Neural cell (in vitro differentiated cells): Measurements from ENCODE around the gene APP. TPM values are rescaled to one million over a fixed set of nuclear protein-coding genes. Genes with fewer than 3 reads are reported as not detected.

Source experiments
- H2AFZ ChIP-seq: fragments of 200-600, 300-800 bp; sonication (generic), shearing (Covaris generic); 2 replicates; pipeline ENCODE4 v1.6.0; 2014; ENCODE audit warnings: low read depth, mild to moderate bottlenecking, antibody characterized with exemption, low read length, moderate library complexity
- H3F3A ChIP-seq: fragments of 200-600 bp; shearing (Covaris generic); 2 replicates; pipeline ENCODE4 v1.6.1; 2016; ENCODE audit warnings: mild to moderate bottlenecking, moderate library complexity, mixed read lengths, antibody characterized with exemption, low read length; ENCODE audit not compliant: insufficient read depth, poor library complexity, severe bottlenecking
- H3K27ac ChIP-seq: fragments of 200-600, 300-800 bp; sonication (generic), shearing (Covaris generic); 2 replicates; pipeline ENCODE4 v1.5.1; 2014; ENCODE audit warnings: mild to moderate bottlenecking, low read length, moderate library complexity
- H3K27me3 ChIP-seq: fragments of 300-800, 200-600 bp; sonication (generic), shearing (Covaris generic); 2 replicates; pipeline ENCODE4 v1.6.0; 2014; ENCODE audit warnings: mild to moderate bottlenecking, low read depth, low read length, moderate library complexity; ENCODE audit not compliant: insufficient read depth
- H3K36me3 ChIP-seq: fragments of 300-800, 200-600 bp; sonication (generic), shearing (Covaris generic); 2 replicates; pipeline ENCODE4 v1.5.1; 2014; ENCODE audit warnings: mild to moderate bottlenecking, antibody characterized with exemption, low read length, moderate library complexity; ENCODE audit not compliant: insufficient read depth
- H3K4me2 ChIP-seq: fragments of 300-800, 200-600 bp; sonication (generic), shearing (Covaris generic); 2 replicates; pipeline ENCODE4 v1.6.0; 2014; ENCODE audit warnings: mild to moderate bottlenecking, low read length
- H3K4me3 ChIP-seq: fragments of 300-800, 200-600 bp; sonication (generic), shearing (Covaris generic); 2 replicates; pipeline ENCODE4 v1.5.1; 2014; ENCODE audit warnings: mild to moderate bottlenecking, low read length, moderate library complexity
- H3K79me2 ChIP-seq: fragments of 200-600 bp; shearing (Covaris generic); replicated peaks from 2 replicates; pipeline ENCODE4 v1.6.0; 2014; ENCODE audit warnings: mild to moderate bottlenecking, low read length, moderate library complexity; ENCODE audit not compliant: insufficient read depth
- H3K9ac ChIP-seq: fragments of 300-800, 200-600 bp; sonication (generic), shearing (Covaris generic); 2 replicates; pipeline ENCODE4 v1.6.1; 2016; ENCODE audit warnings: mild to moderate bottlenecking, low read length, mixed read lengths
- H3K9me2 ChIP-seq: fragments of 200-600 bp; shearing (Covaris generic); 2 replicates; pipeline ENCODE4 v1.6.1; 2016; ENCODE audit warnings: mild to moderate bottlenecking, low read length, mixed read lengths; ENCODE audit not compliant: insufficient read depth
- H3K9me3 ChIP-seq: fragments of 200-600, 300-800 bp; sonication (generic), shearing (Covaris generic); 2 replicates; pipeline ENCODE4 v1.6.1; 2016; ENCODE audit warnings: mild to moderate bottlenecking, mixed run types, low read length, moderate library complexity, mixed read lengths
- H4K20me1 ChIP-seq: fragments of 200-600 bp; shearing (Covaris generic); 2 replicates; pipeline ENCODE4 v1.6.1; 2016; ENCODE audit warnings: mild to moderate bottlenecking, mixed run types; ENCODE audit not compliant: insufficient read depth
- EP300 ChIP-seq: fragments of 450-650 bp; conservative IDR thresholded peaks from 2 replicates; pipeline ENCODE4 v1.6.1; 2014; ENCODE audit warnings: antibody characterized with exemption, mild to moderate bottlenecking, moderate library complexity; ENCODE audit not compliant: poor library complexity, severe bottlenecking
- EZH2 ChIP-seq: fragments of 200-600, 300-800 bp; shearing (Covaris generic), sonication (generic); IDR thresholded peaks from 2 replicates; pipeline ENCODE4 v1.6.1; 2014; ENCODE audit warnings: antibody characterized with exemption, low read length, borderline replicate concordance, mild to moderate bottlenecking; ENCODE audit not compliant: insufficient read depth, poor library complexity, severe bottlenecking
- MXI1 ChIP-seq: fragments of 450-650 bp; conservative IDR thresholded peaks from 2 replicates; pipeline ENCODE4 v1.6.1; 2014; ENCODE audit warnings: antibody characterized with exemption, mild to moderate bottlenecking; ENCODE audit not compliant: poor library complexity, severe bottlenecking
- POLR2AphosphoS5 ChIP-seq: IDR thresholded peaks from 2 replicates; pipeline ENCODE4 v1.6.1; 2012
- RAD21 ChIP-seq: fragments of 450-650 bp; conservative IDR thresholded peaks from 2 replicates; pipeline ENCODE4 v1.6.1; 2014; ENCODE audit warnings: antibody characterized with exemption, mild to moderate bottlenecking, moderate library complexity
- SMC3 ChIP-seq: fragments of 450-650 bp; conservative IDR thresholded peaks from 2 replicates; pipeline ENCODE4 v1.6.1; 2014; ENCODE audit warnings: antibody characterized with exemption, mild to moderate bottlenecking, moderate library complexity; ENCODE audit not compliant: poor library complexity
- TAF1 ChIP-seq: IDR thresholded peaks from 2 replicates; pipeline ENCODE4 v1.6.1; 2012; ENCODE audit warnings: low read depth
- polyA plus RNA-seq: library from polyadenylated mRNA; depleted of rRNA; stranded (reverse); fragments of >200 nt; gene quantifications from 2 replicates; pipeline ENCODE4 v1.2.3, GENCODE V29; 2014
- TF ChIP-seq, protein P1 (sequence below): IDR thresholded peaks from 2 replicates; pipeline ENCODE4 v1.6.1; 2012; ENCODE audit warnings: borderline replicate concordance
- TF ChIP-seq, protein P2 (sequence below): fragments of 450-650 bp; IDR thresholded peaks from 2 replicates; pipeline ENCODE4 v1.5.1; 2014; ENCODE audit warnings: antibody characterized with exemption, mild to moderate bottlenecking, moderate library complexity; ENCODE audit not compliant: poor library complexity, severe bottlenecking

The APP gene
- polyA plus RNA-seq, 1 donor from 2014 or later: 470 TPM

DNA sequence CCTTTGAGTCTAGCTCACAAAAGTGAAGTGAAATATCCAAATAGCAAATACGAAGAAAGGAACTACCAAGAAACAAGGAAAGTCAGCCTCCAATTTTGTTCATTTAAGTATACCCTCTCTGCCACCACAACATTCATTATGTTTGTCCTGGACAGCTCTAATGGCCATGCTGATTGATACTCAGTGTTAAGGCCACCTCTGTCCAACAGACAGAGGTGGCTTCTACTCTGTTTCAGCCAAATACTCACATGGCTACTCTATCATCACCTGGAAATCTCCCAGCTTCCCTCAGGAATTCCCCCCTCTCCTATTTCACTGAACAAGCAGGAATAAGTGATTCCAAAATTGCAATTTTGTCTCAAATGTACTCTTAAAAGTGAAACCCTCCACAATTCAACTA is 10.7 kb downstream of the APP start:
- no peak overlapping the region for H3K4me3 ChIP-seq
- no peaks in the 10 kb centered on the region for H3K9me2 ChIP-seq
- H3K9ac ChIP-seq: no peak overlapping the region
- no peaks in the 10 kb centered on the region for H3K9me3 ChIP-seq
- H2AFZ ChIP-seq: no peak overlapping the region
- no peaks in the 10 kb centered on the region for H3K27me3 ChIP-seq
- H3K27ac ChIP-seq: no peak overlapping the region
- no peak overlapping the region for H3K4me2 ChIP-seq
- no peaks in the 10 kb centered on the region for H3F3A ChIP-seq
- no peaks in the 10 kb centered on the region for H4K20me1 ChIP-seq
- no peak for TF ChIP-seq MXI1
- no peak for TF ChIP-seq POLR2AphosphoS5
- TF ChIP-seq EZH2: no peak
- no peak for TF ChIP-seq EP300
- TF ChIP-seq TAF1: no peak
- no peak for TF ChIP-seq RAD21
- H3K36me3 ChIP-seq: no peaks in the 10 kb centered on the region
- peaks cover 97% of the 10 kb centered on the region for H3K79me2 ChIP-seq

DNA sequence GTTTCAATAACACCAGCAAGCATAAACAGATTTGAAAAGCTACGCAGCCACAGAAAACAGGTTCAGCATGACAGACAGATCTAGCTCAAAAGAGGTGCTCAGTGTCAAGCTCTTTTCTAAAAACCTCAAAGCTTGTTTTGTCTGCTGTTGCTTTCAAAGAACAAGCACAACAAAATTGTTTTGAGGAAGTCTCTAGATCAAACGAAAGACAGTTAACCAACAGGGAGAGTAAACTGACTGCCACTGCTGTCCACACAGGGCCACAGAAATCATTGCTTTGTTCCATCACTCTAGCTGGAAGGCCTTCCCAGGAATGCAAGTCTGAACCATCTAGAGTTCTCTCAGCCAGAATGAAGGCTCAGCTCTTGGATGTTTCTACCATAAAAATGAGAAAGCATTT is 12.8 kb downstream of the APP start:
- peaks cover 97% of the 10 kb centered on the region for H3K79me2 ChIP-seq
- H3F3A ChIP-seq: no peaks in the 10 kb centered on the region
- H4K20me1 ChIP-seq: no peaks in the 10 kb centered on the region
- H3K9me2 ChIP-seq: no peaks in the 10 kb centered on the region
- TF ChIP-seq, protein P1, sequence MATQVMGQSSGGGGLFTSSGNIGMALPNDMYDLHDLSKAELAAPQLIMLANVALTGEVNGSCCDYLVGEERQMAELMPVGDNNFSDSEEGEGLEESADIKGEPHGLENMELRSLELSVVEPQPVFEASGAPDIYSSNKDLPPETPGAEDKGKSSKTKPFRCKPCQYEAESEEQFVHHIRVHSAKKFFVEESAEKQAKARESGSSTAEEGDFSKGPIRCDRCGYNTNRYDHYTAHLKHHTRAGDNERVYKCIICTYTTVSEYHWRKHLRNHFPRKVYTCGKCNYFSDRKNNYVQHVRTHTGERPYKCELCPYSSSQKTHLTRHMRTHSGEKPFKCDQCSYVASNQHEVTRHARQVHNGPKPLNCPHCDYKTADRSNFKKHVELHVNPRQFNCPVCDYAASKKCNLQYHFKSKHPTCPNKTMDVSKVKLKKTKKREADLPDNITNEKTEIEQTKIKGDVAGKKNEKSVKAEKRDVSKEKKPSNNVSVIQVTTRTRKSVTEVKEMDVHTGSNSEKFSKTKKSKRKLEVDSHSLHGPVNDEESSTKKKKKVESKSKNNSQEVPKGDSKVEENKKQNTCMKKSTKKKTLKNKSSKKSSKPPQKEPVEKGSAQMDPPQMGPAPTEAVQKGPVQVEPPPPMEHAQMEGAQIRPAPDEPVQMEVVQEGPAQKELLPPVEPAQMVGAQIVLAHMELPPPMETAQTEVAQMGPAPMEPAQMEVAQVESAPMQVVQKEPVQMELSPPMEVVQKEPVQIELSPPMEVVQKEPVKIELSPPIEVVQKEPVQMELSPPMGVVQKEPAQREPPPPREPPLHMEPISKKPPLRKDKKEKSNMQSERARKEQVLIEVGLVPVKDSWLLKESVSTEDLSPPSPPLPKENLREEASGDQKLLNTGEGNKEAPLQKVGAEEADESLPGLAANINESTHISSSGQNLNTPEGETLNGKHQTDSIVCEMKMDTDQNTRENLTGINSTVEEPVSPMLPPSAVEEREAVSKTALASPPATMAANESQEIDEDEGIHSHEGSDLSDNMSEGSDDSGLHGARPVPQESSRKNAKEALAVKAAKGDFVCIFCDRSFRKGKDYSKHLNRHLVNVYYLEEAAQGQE: no peak
- TF ChIP-seq POLR2AphosphoS5 (no peak), MXI1 (no peak), EZH2 (no peak), SMC3 (no peak), RAD21 (no peak), EP300 (no peak), TAF1 (no peak)
- TF ChIP-seq, protein P2, sequence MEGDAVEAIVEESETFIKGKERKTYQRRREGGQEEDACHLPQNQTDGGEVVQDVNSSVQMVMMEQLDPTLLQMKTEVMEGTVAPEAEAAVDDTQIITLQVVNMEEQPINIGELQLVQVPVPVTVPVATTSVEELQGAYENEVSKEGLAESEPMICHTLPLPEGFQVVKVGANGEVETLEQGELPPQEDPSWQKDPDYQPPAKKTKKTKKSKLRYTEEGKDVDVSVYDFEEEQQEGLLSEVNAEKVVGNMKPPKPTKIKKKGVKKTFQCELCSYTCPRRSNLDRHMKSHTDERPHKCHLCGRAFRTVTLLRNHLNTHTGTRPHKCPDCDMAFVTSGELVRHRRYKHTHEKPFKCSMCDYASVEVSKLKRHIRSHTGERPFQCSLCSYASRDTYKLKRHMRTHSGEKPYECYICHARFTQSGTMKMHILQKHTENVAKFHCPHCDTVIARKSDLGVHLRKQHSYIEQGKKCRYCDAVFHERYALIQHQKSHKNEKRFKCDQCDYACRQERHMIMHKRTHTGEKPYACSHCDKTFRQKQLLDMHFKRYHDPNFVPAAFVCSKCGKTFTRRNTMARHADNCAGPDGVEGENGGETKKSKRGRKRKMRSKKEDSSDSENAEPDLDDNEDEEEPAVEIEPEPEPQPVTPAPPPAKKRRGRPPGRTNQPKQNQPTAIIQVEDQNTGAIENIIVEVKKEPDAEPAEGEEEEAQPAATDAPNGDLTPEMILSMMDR: no peak
- no peak overlapping the region for H3K4me2 ChIP-seq
- no peak overlapping the region for H3K27ac ChIP-seq
- H3K36me3 ChIP-seq: no peaks in the 10 kb centered on the region
- H3K9me3 ChIP-seq: no peaks in the 10 kb centered on the region
- H3K9ac ChIP-seq: no peak overlapping the region
- H3K27me3 ChIP-seq: no peaks in the 10 kb centered on the region
- no peak overlapping the region for H2AFZ ChIP-seq
- H3K4me3 ChIP-seq: no peak overlapping the region

DNA sequence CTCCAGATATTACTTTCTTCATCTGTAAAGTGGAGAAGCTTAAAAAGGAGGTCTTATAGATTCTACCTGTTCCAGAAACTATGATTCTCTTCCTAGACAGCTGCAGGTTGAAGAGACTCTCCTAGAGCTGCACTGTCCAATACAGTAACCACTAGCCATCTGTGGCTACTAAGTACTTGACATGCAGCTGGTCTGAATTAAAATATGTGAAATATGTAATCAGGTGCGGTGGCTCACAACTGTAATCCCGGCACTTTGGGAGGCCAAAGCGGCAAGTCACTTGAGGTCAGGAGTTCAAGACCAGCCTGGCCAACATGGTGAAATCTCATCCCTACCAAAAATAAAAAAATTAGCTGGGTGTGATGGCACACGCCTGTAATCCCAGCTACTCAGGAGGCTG is 15.8 kb downstream of the APP start:
- Histone ChIP-seq H3K27ac (no peak overlapping the region), H3K36me3 (no peaks in the 10 kb centered on the region), H3K27me3 (no peaks in the 10 kb centered on the region), H4K20me1 (no peaks in the 10 kb centered on the region), H3K79me2 (peaks cover 93% of the 10 kb centered on the region), H3K9me3 (no peaks in the 10 kb centered on the region), H3K4me3 (no peak overlapping the region), H3K9me2 (no peaks in the 10 kb centered on the region), H3K9ac (no peak overlapping the region), H2AFZ (no peak overlapping the region), H3K4me2 (no peak overlapping the region), H3F3A (no peaks in the 10 kb centered on the region)
- TF ChIP-seq, protein P2: no peak
- no peak for TF ChIP-seq RAD21
- TF ChIP-seq TAF1: no peak
- TF ChIP-seq, protein P1: no peak
